ENCODE results near the gene UTP20. TPM values are rescaled to one million over a fixed set of nuclear protein-coding genes. Genes with fewer than 3 reads are reported as not detected.

UTP20 gene
- total RNA-seq (10 to 100 TPM; 15.1 to 19.7 TPM), polyA plus RNA-seq (1 to 10 TPM; 1.9 to 4.9 TPM)
- long read RNA-seq, donor 1, partial matches to known transcripts = 85 of 93 reads
- long read RNA-seq, donor 1, other reads (novel, unspliced or antisense) = 8 of 93 reads
- long read RNA-seq, donor 2 = 0 reads
- long read RNA-seq, donor 3, partial matches to known transcripts = 12 of 29 reads
- long read RNA-seq, donor 3, other reads (novel, unspliced or antisense) = 17 of 29 reads
- long read RNA-seq, donor 4, partial matches to known transcripts = 25 of 25 reads
- long read RNA-seq, donor 4, other reads (novel, unspliced or antisense) = 0 of 25 reads
- long read RNA-seq, donor 5, full-length matches to known transcripts = 1 of 1 reads
- long read RNA-seq, donor 5, partial matches to known transcripts = 0 of 1 reads
- long read RNA-seq, donor 5, other reads (novel, unspliced or antisense) = 0 of 1 reads

DNA sequence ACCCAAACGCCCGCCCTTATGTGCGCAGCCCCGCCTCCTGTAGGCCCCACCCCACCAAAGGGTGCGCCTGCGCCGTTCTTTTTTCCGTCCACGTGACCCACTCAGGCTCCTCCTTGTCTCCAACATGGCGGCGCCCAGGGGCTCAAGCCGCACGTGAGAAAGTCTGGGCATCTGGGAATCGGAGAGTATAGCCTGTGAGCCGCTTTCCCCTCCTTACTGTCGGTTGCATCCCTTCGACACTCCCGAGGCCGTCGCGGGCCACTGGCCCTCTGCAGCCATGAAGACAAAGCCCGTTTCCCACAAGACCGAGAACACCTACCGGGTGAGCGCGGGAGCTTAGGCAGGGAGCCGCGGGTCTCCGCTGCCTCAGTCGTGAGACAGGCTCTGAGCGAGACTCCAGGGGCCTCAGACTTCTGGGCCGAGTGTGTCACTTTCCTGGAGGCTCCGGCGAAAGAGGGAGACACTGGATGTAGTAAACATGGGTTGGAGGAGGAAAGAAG lies at the start of gene UTP20:
Gene UTP20, plus strand, starts transcription at position 100 of the 500 bp plus-strand sequence. Its CDS starts 178 bp downstream, at position 278.
- Histone ChIP-seq H3K27ac (ENCODE audit: low read depth in 1 of 2, low read length in 1 of 2) (peak within 1 kb of the TSS; percentile 22 to 85), H3K4me3 (peak within 1 kb of the TSS; percentile 99), H3K4me1 (ENCODE audit: control insufficient read depth in 5 of 5, insufficient read depth in 5 of 5, low read length in 5 of 5) (peaks cover 0 to 6% (median 0%) of the 10 kb centered on the region in 5 donors), H3K36me3 (ENCODE audit: control insufficient read depth in 4 of 4, insufficient read depth in 4 of 4, low read length in 4 of 4) (peaks cover 0 to 16% (median 7%) of the 10 kb centered on the region in 4 donors), H3K9ac (ENCODE audit: insufficient read depth in 1 of 2, low read length in 2 of 2) (peak within 1 kb of the TSS; percentile 42 to 67), H3K9me3 (ENCODE audit: control insufficient read depth in 4 of 4, insufficient read depth in 3 of 4, low read length in 3 of 4) (no peaks in the 10 kb centered on the region), H3K27me3 (ENCODE audit: control insufficient read depth in 3 of 3, insufficient read depth in 3 of 3, low read length in 2 of 3) (peaks cover 0 to 7% (median 3%) of the 10 kb centered on the region in 3 donors)
- WGBS, 2 donors = 0 to 1% methylated on average over 34 of the region's 34 CpGs
- peak; percentile 93 to 94 (median 94) for DNase-seq
- TF ChIP-seq, protein P1, sequence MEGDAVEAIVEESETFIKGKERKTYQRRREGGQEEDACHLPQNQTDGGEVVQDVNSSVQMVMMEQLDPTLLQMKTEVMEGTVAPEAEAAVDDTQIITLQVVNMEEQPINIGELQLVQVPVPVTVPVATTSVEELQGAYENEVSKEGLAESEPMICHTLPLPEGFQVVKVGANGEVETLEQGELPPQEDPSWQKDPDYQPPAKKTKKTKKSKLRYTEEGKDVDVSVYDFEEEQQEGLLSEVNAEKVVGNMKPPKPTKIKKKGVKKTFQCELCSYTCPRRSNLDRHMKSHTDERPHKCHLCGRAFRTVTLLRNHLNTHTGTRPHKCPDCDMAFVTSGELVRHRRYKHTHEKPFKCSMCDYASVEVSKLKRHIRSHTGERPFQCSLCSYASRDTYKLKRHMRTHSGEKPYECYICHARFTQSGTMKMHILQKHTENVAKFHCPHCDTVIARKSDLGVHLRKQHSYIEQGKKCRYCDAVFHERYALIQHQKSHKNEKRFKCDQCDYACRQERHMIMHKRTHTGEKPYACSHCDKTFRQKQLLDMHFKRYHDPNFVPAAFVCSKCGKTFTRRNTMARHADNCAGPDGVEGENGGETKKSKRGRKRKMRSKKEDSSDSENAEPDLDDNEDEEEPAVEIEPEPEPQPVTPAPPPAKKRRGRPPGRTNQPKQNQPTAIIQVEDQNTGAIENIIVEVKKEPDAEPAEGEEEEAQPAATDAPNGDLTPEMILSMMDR (IDR thresholded peaks at IDR 0.05; ENCODE audit: control extremely low read depth, extremely low read depth) = no peak
- ATAC-seq (ENCODE audit: insufficient read depth, low FRiP score) = peak; percentile 100

DNA sequence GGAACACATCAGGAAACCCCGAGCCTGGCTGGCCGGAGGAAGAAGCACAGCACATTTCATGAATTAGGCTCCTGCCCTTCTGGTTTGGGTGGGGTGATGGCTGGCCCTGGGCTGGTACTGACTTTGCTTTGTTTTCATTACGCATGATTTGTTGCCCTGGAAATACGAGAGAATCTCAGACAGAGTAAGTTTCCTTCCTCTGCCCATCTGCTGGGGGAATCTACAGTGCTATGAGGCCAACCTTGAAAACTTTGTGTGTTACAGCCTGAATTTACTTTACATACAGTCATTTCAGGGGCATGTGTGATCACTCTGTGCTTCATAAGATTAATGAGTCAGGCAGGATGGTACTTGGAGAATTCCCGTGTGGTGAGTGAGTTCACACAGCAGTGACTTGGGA lies 49.4 kb upstream of the UTP20 start:
- TF ChIP-seq, protein P1 (IDR thresholded peaks at IDR 0.05; ENCODE audit: control extremely low read depth, extremely low read depth) = no peak
- Histone ChIP-seq H3K36me3 (ENCODE audit: control insufficient read depth in 4 of 4, insufficient read depth in 4 of 4, low read length in 4 of 4) (no peaks in the 10 kb centered on the region), H3K27me3 (ENCODE audit: control insufficient read depth in 3 of 3, insufficient read depth in 3 of 3, low read length in 2 of 3) (peaks cover 0 to 3% (median 0%) of the 10 kb centered on the region in 3 donors), H3K9me3 (ENCODE audit: control insufficient read depth in 4 of 4, insufficient read depth in 3 of 4, low read length in 3 of 4) (no peaks in the 10 kb centered on the region), H3K4me1 (ENCODE audit: control insufficient read depth in 5 of 5, insufficient read depth in 5 of 5, low read length in 5 of 5) (no peaks in the 10 kb centered on the region), H3K4me3 (no peak overlapping the region), H3K27ac (ENCODE audit: low read depth in 1 of 2, low read length in 1 of 2) (peak overlapping the region in 1 of 2 donors; percentile 13), H3K9ac (ENCODE audit: insufficient read depth in 1 of 2, low read length in 2 of 2) (no peak overlapping the region)
- 43 to 63% methylated on average over 5 of the region's 5 CpGs for WGBS, 2 donors
- DNase-seq = no peak
- ATAC-seq (ENCODE audit: insufficient read depth, low FRiP score) = peak; percentile 37

DNA sequence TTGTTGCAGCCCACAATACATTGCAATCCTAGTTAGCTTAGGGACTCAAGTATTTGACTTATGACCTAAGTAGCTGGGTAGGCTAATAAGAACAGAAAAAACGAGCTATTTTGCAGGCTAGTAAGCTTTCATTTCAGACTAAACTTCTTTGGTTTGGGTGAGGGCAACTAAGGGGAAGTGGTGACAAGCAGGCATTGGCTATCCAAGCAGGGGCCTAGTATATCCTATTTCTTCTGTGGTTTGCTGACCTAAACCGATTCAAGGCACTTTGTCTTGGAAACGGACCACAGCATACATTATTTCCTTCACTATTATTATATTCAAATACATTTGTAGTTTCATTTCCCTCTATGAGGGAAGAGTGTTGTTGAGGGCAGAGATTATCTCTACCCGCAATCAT lies 48.3 kb upstream of the UTP20 start:
- 52 to 62% methylated on average over 4 of the region's 4 CpGs for WGBS, 2 donors
- TF ChIP-seq, protein P1 (IDR thresholded peaks at IDR 0.05; ENCODE audit: control extremely low read depth, extremely low read depth) = no peak
- ATAC-seq (ENCODE audit: insufficient read depth, low FRiP score) = no peak

More for the DNA sequence above, 48.3 kb upstream of the UTP20 start:
- peaks cover 0 to 3% (median 0%) of the 10 kb centered on the region in 3 donors for H3K27me3 ChIP-seq (ENCODE audit: control insufficient read depth in 3 of 3, insufficient read depth in 3 of 3, low read length in 2 of 3)
- H3K27ac ChIP-seq (ENCODE audit: low read depth in 1 of 2, low read length in 1 of 2) = no peak overlapping the region
- no peaks in the 10 kb centered on the region for H3K9me3 ChIP-seq (ENCODE audit: control insufficient read depth in 4 of 4, insufficient read depth in 3 of 4, low read length in 3 of 4)
- H3K9ac ChIP-seq (ENCODE audit: insufficient read depth in 1 of 2, low read length in 2 of 2) = no peak overlapping the region
- H3K4me3 ChIP-seq = no peak overlapping the region
- H3K36me3 ChIP-seq (ENCODE audit: control insufficient read depth in 4 of 4, insufficient read depth in 4 of 4, low read length in 4 of 4) = no peaks in the 10 kb centered on the region
- no peak for DNase-seq
- H3K4me1 ChIP-seq (ENCODE audit: control insufficient read depth in 5 of 5, insufficient read depth in 5 of 5, low read length in 5 of 5) = no peaks in the 10 kb centered on the region
